Right hindlimb (tissue), 1 donor: ENCODE results near the gene NLRC5.
"Not testable (repeated sequence)": the region's sequence is repeated elsewhere in the genome, so short reads cannot be mapped to it uniquely, and the experiment has no call there.

Experiments used
- DNase-seq: peaks from one replicate; pipeline ENCODE4 v3.0.0-alpha.2; 2018

The NLRC5 gene

GRCh38 chr16:57001026-57001679 lies 11.8 kb downstream of the NLRC5 start:
- DNase-seq = no peak

GRCh38 chr16:57003439-57004386 lies 14.4 kb downstream of the NLRC5 start:
- no peak for DNase-seq

- no peak for DNase-seq
Measured at GRCh38 chr16:57004387-57005250, 15.3 kb downstream of the NLRC5 start.

- not testable (repeated sequence) for DNase-seq
Measured at GRCh38 chr16:57005597-57005996, 16.2 kb downstream of the NLRC5 start.

GRCh38 chr16:57007050-57007449 lies 17.7 kb downstream of the NLRC5 start:
- DNase-seq = no peak

- DNase-seq = no peak
Measured at GRCh38 chr16:57007530-57007929, 18.2 kb downstream of the NLRC5 start.

- DNase-seq = no peak
Measured at GRCh38 chr16:57008440-57008839, 19.1 kb downstream of the NLRC5 start.

- no peak for DNase-seq
Measured at GRCh38 chr16:57009643-57010170, 20.4 kb downstream of the NLRC5 start.

GRCh38 chr16:57012353-57012752 lies 23.0 kb downstream of the NLRC5 start:
- DNase-seq = no peak

GRCh38 chr16:57013229-57013628 lies 23.9 kb downstream of the NLRC5 start:
- DNase-seq = no peak

- no peak for DNase-seq
Measured at GRCh38 chr16:57013902-57014301, 24.5 kb downstream of the NLRC5 start.

- no peak for DNase-seq
Measured at GRCh38 chr16:57016301-57016700, 26.9 kb downstream of the NLRC5 start.

- DNase-seq = no peak
Measured at GRCh38 chr16:57016831-57017230, 27.5 kb downstream of the NLRC5 start.

GRCh38 chr16:57017251-57017650 lies 27.9 kb downstream of the NLRC5 start:
- no peak for DNase-seq

GRCh38 chr16:57019746-57020145 lies 30.4 kb downstream of the NLRC5 start:
- DNase-seq = no peak

- DNase-seq = no peak
Measured at GRCh38 chr16:57020651-57021050, 31.3 kb downstream of the NLRC5 start.

GRCh38 chr16:57021757-57022156 lies 32.4 kb downstream of the NLRC5 start:
- no peak for DNase-seq

GRCh38 chr16:57022445-57022844 lies 33.1 kb downstream of the NLRC5 start:
- DNase-seq = no peak

- no peak for DNase-seq
Measured at GRCh38 chr16:57023541-57024249, 34.3 kb downstream of the NLRC5 start.

- DNase-seq = no peak
Measured at GRCh38 chr16:57024894-57025680, 35.7 kb downstream of the NLRC5 start.
